Bone marrow (tissue), 2 donors: ENCODE results near the gene LMAN1L.

Source experiments
- DNase-seq, 2 donors: peaks; one replicate each; lab custom pipeline; 2025; lab: John Stamatoyannopoulos, UW

Gene LMAN1L

GRCh38 chr15:74816624-74817369 lies 4.2 kb downstream of the LMAN1L start:
- DNase-seq, result no peak

GRCh38 chr15:74817370-74817737 lies 4.7 kb downstream of the LMAN1L start:
- DNase-seq, result no peak

DNA sequence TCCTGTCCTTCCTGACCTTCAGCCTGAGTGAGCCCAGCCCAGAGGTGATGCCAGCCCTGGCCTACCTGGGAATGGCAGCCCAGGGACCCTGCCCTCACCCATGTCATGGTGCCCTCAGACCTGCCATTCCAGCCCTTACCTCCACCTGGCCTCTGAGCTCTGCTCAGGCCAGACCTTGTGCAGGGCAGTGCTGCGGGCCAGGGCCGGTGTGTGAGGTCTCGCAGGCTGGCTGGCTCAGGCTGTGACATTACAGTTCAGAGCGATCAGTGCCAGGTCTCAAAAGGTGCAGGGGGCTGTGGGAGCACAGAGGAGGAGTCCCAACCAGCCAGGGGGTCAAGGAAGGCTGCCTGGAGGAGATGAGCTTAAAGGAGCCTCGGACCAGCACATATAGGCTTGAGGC lies 7.4 kb downstream of the LMAN1L start:
- no peak for DNase-seq

GRCh38 chr15:74821091-74821789 lies 8.6 kb downstream of the LMAN1L start:
- DNase-seq, result no peak

DNA sequence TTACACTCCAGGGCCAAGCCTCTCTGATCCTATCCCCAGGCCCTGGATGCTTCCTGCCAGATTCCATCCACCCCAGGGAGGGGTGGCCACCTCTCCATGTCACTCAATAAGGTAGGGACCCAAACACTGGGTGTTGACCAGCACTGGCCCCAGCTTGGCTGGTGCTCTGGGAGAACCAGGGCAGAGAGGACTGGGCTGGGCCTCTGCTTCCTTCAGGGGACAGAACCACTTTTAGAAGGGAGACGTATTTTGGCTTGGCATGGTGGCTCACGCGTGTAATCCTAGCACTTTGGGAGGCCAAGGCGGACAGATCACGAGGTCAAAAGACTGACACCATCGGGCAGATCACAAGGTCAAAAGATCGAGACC lies 9.1 kb downstream of the LMAN1L start:
- no peak for DNase-seq

GRCh38 chr15:74822233-74822632 lies 9.6 kb downstream of the LMAN1L start:
- no peak for DNase-seq

- no peak for DNase-seq
Measured at GRCh38 chr15:74823324-74823723, 10.7 kb downstream of the LMAN1L start.

DNA sequence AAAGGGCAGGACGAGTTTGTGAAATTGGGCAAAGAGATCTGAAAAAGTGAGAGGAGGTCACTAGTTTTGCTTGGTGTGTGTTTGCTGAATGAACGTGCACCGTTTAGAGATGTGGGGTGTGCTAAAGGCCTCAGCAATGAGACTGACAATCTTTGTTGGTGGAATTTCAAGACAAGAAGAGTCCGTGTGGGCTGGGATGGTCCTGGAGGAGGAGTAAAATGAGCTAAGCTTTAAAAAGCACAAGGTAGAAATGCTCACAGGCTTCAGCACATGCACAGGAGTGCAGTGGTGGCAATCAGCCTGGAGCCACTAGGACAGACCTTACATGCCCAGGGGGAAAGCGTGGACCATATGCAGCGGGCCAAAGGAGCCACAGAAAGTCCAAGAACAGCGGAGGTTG lies 12.3 kb downstream of the LMAN1L start:
- no peak for DNase-seq

GRCh38 chr15:74825866-74826265 lies 13.2 kb downstream of the LMAN1L start:
- DNase-seq, result no peak

DNA sequence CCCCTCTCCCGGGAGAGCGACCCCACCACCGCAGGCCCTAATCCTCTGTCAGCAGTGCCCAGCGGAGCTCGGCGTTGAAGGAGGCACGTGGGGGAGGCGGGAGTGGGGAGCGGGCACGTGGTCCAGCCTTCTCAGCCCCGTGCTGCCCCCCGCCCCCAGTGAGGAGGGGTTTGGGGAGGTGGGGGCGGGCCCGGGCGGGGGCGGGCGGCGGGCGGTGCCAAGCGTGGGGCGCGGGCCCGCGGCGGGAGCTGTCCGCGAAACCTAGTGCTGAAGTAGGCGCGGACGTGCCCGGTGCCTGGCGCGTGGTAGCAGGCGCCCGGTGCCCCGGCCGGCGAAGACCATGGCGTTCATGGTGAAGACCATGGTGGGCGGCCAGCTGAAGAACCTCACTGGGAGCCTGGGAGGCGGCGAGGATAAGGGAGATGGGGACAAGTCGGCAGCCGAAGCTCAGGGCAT lies 13.8 kb downstream of the LMAN1L start, which contains the start of gene CPLX3:
Gene CPLX3, plus strand, starts transcription at position 264 of the 456 bp plus-strand sequence. Its CDS starts 77 bp downstream, at position 341.
- DNase-seq, result no peak

DNA sequence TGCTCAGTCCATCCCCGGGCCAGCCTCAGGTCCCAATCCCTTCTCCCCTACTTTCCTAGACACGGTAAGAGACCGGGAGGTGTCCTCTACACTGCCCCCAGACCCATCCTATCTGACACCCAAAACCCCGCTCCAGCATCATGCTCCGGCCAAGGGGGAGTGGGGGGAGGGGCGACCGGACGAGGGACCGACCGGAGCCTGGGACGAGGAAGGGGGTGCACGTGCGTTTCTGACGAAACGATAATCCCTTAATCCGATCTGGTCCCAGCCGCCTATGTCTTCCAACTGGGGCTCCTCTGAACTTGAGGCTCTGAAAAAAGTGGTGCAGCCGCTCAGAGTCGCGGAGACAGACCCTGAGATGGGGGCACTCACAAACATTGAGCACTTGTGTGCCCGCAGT lies 14.3 kb downstream of the LMAN1L start:
- no peak for DNase-seq

DNA sequence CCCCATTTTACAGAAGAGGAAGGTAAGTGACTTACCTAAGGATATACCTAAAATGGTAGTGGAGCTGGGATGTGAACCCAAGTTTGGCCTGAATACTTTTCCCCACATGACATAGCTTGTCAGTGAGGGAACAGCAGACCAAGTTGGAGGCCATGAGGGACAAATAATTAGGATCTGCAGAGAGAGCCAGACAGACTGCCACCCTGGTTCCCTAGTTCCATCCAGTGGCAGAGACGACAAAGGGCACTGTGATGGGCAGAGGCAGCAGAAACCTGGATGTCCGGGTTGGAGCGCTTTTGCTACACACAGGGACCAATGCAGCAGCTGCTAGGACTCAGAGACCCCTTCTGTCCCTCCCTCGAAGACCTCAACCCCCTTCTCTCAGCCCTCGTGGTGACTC lies 15.0 kb downstream of the LMAN1L start:
- DNase-seq, result no peak

- no peak for DNase-seq
Measured at GRCh38 chr15:74828835-74829234, 16.2 kb downstream of the LMAN1L start.

DNA sequence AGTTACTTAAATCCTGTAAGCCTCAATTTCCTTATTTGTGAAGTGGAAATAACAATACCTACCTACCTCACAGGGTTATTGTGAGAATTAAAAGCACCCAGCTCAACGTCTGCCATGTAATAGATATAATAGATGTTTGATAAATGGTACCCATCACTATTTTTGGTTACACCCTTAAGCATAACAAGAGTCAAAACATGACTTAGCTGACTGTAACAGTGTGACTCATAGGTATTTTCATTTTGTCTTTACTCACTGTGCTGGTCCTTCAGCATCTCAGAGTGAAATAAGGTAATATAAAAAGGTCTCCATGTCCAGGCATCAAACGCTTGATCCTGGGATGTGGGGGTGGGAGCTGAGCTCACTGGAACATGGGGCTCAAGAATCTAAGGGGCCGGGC lies 16.9 kb downstream of the LMAN1L start:
- no peak for DNase-seq

- no peak for DNase-seq
Measured at GRCh38 chr15:74829991-74830390, 17.4 kb downstream of the LMAN1L start.

- DNase-seq, result no peak
Measured at GRCh38 chr15:74830868-74831267, 18.2 kb downstream of the LMAN1L start.

GRCh38 chr15:74831813-74832495 lies 19.3 kb downstream of the LMAN1L start:
- DNase-seq, result no peak

DNA sequence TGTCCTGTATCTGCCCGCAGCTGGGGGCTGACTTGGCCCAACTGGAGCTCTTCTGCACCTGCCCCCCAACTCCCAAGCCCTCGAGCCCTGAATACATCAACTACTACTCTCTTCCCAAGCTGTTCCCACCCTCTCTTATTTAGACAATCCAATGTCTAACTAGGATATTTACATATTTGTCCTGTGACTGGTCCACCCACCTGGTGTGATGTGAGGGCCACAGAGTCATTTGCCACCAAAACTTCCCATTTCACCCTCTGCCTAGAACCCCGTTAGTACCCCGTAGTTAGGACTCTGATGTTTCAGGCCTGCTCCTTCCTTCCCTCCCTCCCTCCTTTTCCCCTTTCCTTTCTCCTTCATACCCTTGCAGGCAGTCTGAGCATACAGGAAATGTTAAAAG lies 20.2 kb downstream of the LMAN1L start:
- no peak for DNase-seq

DNA sequence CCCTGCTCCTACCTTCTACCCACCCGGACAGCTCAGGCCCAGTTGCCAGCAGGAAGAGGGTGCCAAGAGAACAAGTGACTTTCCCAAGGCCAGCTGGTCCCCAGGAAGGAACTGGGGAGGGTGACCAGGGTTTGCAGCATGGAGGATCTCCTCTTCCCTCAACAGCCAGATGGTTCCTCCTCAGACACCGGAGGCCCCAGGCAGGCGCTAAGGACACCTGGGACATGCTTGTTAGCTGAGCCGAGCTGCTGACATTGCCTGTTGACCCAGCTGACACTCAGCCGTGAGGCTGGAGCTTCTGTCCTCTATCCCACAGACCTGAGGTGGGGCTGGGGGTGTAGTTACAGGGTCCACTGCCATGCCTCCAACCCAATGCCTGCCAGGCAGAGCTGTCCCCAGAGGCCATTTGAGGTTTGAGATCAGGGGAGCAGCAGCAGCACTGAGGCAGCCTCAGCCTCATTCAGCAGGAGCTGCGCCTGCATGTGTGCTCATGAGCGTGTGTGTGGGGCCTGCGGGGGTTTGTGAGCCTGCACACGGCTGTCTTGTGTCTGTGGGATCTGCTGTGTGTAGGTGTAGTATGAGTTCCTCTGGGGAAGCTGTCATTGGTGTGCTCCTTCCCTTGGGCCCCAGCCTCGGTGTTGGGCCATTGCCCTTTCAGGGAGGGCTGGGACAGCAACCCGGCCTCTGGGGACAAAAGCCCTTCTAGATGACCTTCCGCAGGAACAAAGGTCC lies 20.9 kb downstream of the LMAN1L start:
- no peak for DNase-seq

DNA sequence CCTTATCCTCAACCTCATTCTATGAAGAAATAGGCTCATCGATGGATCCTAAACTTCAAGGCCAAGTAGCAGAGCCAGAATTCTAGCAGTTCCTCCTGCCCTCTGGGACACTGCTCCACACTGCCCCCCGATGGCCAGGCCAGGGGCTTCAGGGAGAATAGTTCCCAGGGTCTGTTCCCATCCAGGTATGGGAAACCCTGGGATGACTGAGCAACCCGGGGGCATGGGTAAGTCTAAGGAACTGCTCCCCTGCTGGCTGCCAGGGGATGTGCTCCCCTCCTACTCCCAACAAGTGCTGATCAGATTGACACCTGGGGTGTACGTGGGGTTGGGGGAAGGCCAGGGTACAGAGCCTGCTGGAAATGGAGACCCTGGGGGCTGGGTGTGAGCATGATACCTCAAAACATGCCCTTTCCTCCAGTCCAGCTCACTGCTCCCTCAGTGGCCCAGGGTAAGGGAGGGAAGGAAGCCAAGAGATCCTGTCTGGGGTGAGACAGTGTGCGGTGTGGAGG lies 22.7 kb downstream of the LMAN1L start:
- no peak for DNase-seq

- DNase-seq, result no peak
Measured at GRCh38 chr15:74836846-74837245, 24.2 kb downstream of the LMAN1L start.

DNA sequence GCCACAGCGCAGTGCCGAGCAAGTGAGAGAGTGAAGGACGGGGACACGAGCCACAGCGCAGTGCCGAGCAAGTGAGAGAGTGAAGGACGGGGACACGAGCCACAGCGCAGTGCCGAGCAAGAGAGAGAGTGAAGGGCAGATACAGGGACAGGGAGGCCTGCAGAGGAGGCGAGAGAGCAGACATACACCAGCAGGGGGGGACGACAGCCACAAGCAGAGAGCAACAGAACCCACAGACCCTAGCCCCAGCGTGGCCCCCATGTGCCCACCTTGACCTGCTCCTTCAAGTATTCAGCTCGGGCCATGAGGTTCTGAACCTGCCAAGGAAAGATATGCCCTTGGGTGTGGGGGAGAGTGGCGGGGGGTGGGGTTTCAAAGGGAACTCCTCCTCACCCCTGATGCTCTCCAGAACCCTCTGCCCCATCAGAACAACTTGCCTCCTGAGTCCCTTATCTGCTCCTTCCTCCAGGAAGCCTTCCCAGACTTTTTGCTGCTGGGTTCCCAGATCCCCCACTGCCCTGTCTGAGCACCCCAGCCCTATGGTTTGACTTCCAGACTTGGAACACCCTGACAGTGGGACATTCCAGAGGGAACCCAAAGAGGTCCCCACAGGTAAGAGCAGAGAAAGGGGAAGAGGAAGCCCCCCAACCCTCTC lies 25.0 kb downstream of the LMAN1L start:
- no peak for DNase-seq
